H9 (cell line): Measurements from ENCODE around the gene TRIM38. TPM values are rescaled to one million over a fixed set of nuclear protein-coding genes. Genes with fewer than 3 reads are reported as not detected.

ENCODE experiments used
- DNase-seq: peaks from one replicate; pipeline ENCODE4 v3.0.0-alpha.2; 2017
- H2AFZ ChIP-seq: one replicate; pipeline ENCODE4 v1.6.1; 2013; ENCODE audit warnings: mild to moderate bottlenecking, low read length, control low read depth, moderate library complexity
- H2AK5ac ChIP-seq: 2 replicates; pipeline ENCODE4 v1.6.1; 2013; ENCODE audit warnings: low read length, control low read depth, mixed read lengths; ENCODE audit not compliant: insufficient read length
- H2BK120ac ChIP-seq: one replicate; pipeline ENCODE4 v1.6.1; 2013; ENCODE audit warnings: low read depth, mild to moderate bottlenecking, low read length, control low read depth, inconsistent platforms; ENCODE audit not compliant: poor library complexity, severe bottlenecking
- H2BK12ac ChIP-seq: 2 replicates; pipeline ENCODE4 v1.6.1; 2013; ENCODE audit warnings: low read length, control low read depth, mixed read lengths, low read depth; ENCODE audit not compliant: insufficient read length
- H2BK15ac ChIP-seq: 2 replicates; pipeline ENCODE4 v1.6.1; 2013; ENCODE audit warnings: low read depth, low read length, control low read depth
- H2BK20ac ChIP-seq: one replicate; pipeline ENCODE4 v1.6.1; 2013; ENCODE audit warnings: low read depth, mild to moderate bottlenecking, low read length, control low read depth, inconsistent platforms; ENCODE audit not compliant: poor library complexity, severe bottlenecking
- H2BK5ac ChIP-seq: 2 replicates; pipeline ENCODE4 v1.6.1; 2013; ENCODE audit warnings: low read length, control low read depth, mixed read lengths; ENCODE audit not compliant: insufficient read length
- H3K14ac ChIP-seq: 2 replicates; pipeline ENCODE4 v1.6.1; 2013; ENCODE audit warnings: low read length, control low read depth; ENCODE audit not compliant: insufficient read depth
- H3K18ac ChIP-seq: 2 replicates; pipeline ENCODE4 v1.6.1; 2013; ENCODE audit warnings: low read depth, mild to moderate bottlenecking, mixed read lengths, low read length, control low read depth; ENCODE audit not compliant: insufficient read length
- H3K23ac ChIP-seq: 2 replicates; pipeline ENCODE4 v1.6.1; 2013; ENCODE audit warnings: low read length, control low read depth, mixed read lengths, low read depth; ENCODE audit not compliant: insufficient read length
- H3K23me2 ChIP-seq: 2 replicates; pipeline ENCODE4 v1.6.1; 2013; ENCODE audit warnings: low read depth, mild to moderate bottlenecking, mixed read lengths, low read length, control low read depth; ENCODE audit not compliant: insufficient read length, poor library complexity, severe bottlenecking
- H3K27ac ChIP-seq: 2 replicates; pipeline ENCODE4 v1.5.1; 2013; ENCODE audit warnings: low read length, control low read depth, mixed read lengths, low read depth; ENCODE audit not compliant: insufficient read length
- H3K27me3 ChIP-seq: 2 replicates; pipeline ENCODE4 v1.6.1; 2013; ENCODE audit warnings: low read length, control low read depth, inconsistent platforms; ENCODE audit not compliant: insufficient read depth
- H3K4ac ChIP-seq: 2 replicates; pipeline ENCODE4 v1.6.1; 2013; ENCODE audit warnings: low read depth, mild to moderate bottlenecking, control low read depth, inconsistent platforms, low read length, moderate library complexity
- H3K4me1 ChIP-seq: 2 replicates; pipeline ENCODE4 v1.6.1; 2013; ENCODE audit warnings: low read length, control low read depth, inconsistent platforms; ENCODE audit not compliant: insufficient read depth
- H3K4me2 ChIP-seq: 2 replicates; pipeline ENCODE4 v1.6.1; 2013; ENCODE audit warnings: low read length, control low read depth, mixed read lengths; ENCODE audit not compliant: insufficient read length, insufficient read depth
- H3K56ac ChIP-seq: 2 replicates; pipeline ENCODE4 v1.6.1; 2013; ENCODE audit warnings: low read depth, mild to moderate bottlenecking, mixed read lengths, low read length, control low read depth; ENCODE audit not compliant: insufficient read length
- H3K79me1 ChIP-seq: 2 replicates; pipeline ENCODE4 v1.6.1; 2013; ENCODE audit warnings: low read depth, mild to moderate bottlenecking, moderate library complexity, low read length, control low read depth, inconsistent platforms; ENCODE audit not compliant: insufficient read depth, poor library complexity, severe bottlenecking
- H3K79me2 ChIP-seq: 2 replicates; pipeline ENCODE4 v1.6.1; 2013; ENCODE audit warnings: low read length, control low read depth, inconsistent platforms; ENCODE audit not compliant: insufficient read depth
- H3K9ac ChIP-seq: 2 replicates; pipeline ENCODE4 v1.6.1; 2013; ENCODE audit warnings: low read length, control low read depth, mixed read lengths; ENCODE audit not compliant: insufficient read length; ENCODE audit errors: extremely low read depth
- H3K9me3 ChIP-seq: one replicate; pipeline ENCODE4 v1.6.1; 2013; ENCODE audit warnings: low read depth, low read length, inconsistent platforms; ENCODE audit not compliant: control insufficient read depth
- H3T11ph ChIP-seq: one replicate; pipeline ENCODE4 v1.6.1; 2013; ENCODE audit warnings: mild to moderate bottlenecking, low read length, control low read depth, inconsistent platforms
- H4K20me1 ChIP-seq: one replicate; pipeline ENCODE4 v1.6.1; 2013; ENCODE audit not compliant: control insufficient read depth, insufficient read length, insufficient read depth
- H4K5ac ChIP-seq: 2 replicates; pipeline ENCODE4 v1.6.1; 2013; ENCODE audit warnings: low read depth, mild to moderate bottlenecking, mixed read lengths, low read length, control low read depth; ENCODE audit not compliant: insufficient read length
- H4K8ac ChIP-seq: replicated peaks from 2 replicates; pipeline ENCODE4 v1.6.1; 2013; ENCODE audit warnings: low read length, control low read depth, mixed read lengths, low read depth; ENCODE audit not compliant: insufficient read length
- H4K91ac ChIP-seq: 2 replicates; pipeline ENCODE4 v1.6.1; 2013; ENCODE audit warnings: low read depth, mild to moderate bottlenecking, moderate library complexity, mixed read lengths, low read length, control low read depth; ENCODE audit not compliant: insufficient read length
- H3K27ac Mint-ChIP-seq, 3 experiments: 2 replicates in 2 of 3; 3 replicates in 1 of 3; pipeline ENCODE4 v1.8.0; 2020 to 2021; ENCODE audit warnings: mixed read lengths in 3 of 3, mild to moderate bottlenecking in 1 of 3, moderate library complexity in 1 of 3
- H3K27me3 Mint-ChIP-seq: 2 replicates; pipeline ENCODE4 v1.8.0; 2021; ENCODE audit warnings: low read depth, mild to moderate bottlenecking, moderate library complexity, mixed read lengths
- H3K36me3 Mint-ChIP-seq, 3 experiments: 2 replicates in 2 of 3; 3 replicates in 1 of 3; pipeline ENCODE4 v1.8.0; 2020 to 2021; ENCODE audit warnings: low read depth in 3 of 3, mixed read lengths in 3 of 3; ENCODE audit not compliant: insufficient read depth in 1 of 3
- H3K4me1 Mint-ChIP-seq, 2 experiments: 2 replicates each; pipeline ENCODE4 v1.8.0; 2020; ENCODE audit warnings: mixed read lengths in 2 of 2
- H3K4me3 Mint-ChIP-seq, 2 experiments: 2 replicates in 1 of 2; 3 replicates in 1 of 2; pipeline ENCODE4 v1.8.0; 2020 to 2021; ENCODE audit warnings: mild to moderate bottlenecking in 2 of 2, mixed read lengths in 2 of 2, moderate library complexity in 1 of 2
- H3K9me3 Mint-ChIP-seq, 2 experiments: 2 replicates in 1 of 2; 3 replicates in 1 of 2; pipeline ENCODE4 v1.8.0; 2020; ENCODE audit warnings: mild to moderate bottlenecking in 2 of 2, mixed read lengths in 2 of 2, moderate library complexity in 1 of 2
- CTCF ChIP-seq: fragments of 200-600 bp; sonication (generic); conservative IDR thresholded peaks from 3 replicates; pipeline ENCODE4 v1.8.0; 2021; ENCODE audit warnings: antibody characterized with exemption, mild to moderate bottlenecking
- WGBS: extraction: QIAGEN DNeasy Blood & Tissue Kit; methylation state at CpG from one replicate; pipeline ENCODE4 v1.1.7; 2013; ENCODE audit warnings: missing lambda C conversion rate, low lambda C conversion rate, mixed read lengths; ENCODE audit not compliant: insufficient read length; ENCODE audit errors: extremely low coverage; 5-methylcytosine and 5-hydroxymethylcytosine counted together
- total RNA-seq: library from RNA; stranded (reverse); gene quantifications from 2 replicates; pipeline ENCODE4 v1.2.1, GENCODE V29; 2021

The TRIM38 gene
- total RNA-seq, 1 experiment from 2014 or later: 0.61 TPM

- no peaks in the 10 kb centered on the region for H3K79me1 ChIP-seq
- WGBS: no CpG with 5 or more reads among the region's 2 CpGs
- no peak overlapping the region for H2BK12ac ChIP-seq
- no peaks in the 10 kb centered on the region; the same call in 1 of the 2 replicates for H3K27me3 Mint-ChIP-seq
- no peak overlapping the region for H3K14ac ChIP-seq
- no peak overlapping the region for H2BK20ac ChIP-seq
- H3K4ac ChIP-seq: no peak overlapping the region
- H2AK5ac ChIP-seq: no peak overlapping the region
- no peak overlapping the region for H3T11ph ChIP-seq
- no peak overlapping the region for H3K18ac ChIP-seq
- no peak overlapping the region for H3K4me2 ChIP-seq
- H3K27ac ChIP-seq: no peak overlapping the region
- H2BK5ac ChIP-seq: no peak overlapping the region
- no peaks in the 10 kb centered on the region for H3K27me3 ChIP-seq
- H3K9me3 ChIP-seq: no peaks in the 10 kb centered on the region
- no peak overlapping the region for H2AFZ ChIP-seq
- no peak overlapping the region for H4K91ac ChIP-seq
- H4K20me1 ChIP-seq: no peaks in the 10 kb centered on the region
- H3K9ac ChIP-seq: no peak overlapping the region
- no peak overlapping the region for H4K5ac ChIP-seq
- H2BK120ac ChIP-seq: no peak overlapping the region
- no peak overlapping the region for H2BK15ac ChIP-seq
- peaks cover 3% of the 10 kb centered on the region; the same call in 1 of the 2 replicates for H3K4me1 ChIP-seq
- no peaks in the 10 kb centered on the region for H3K23me2 ChIP-seq
- H3K36me3 Mint-ChIP-seq: no peaks in the 10 kb centered on the region
- 0 out of 4 replicates have a peak, but pooled peaks cover 0 to 2% of the 10 kb centered on the region in 2 experiments for H3K4me1 Mint-ChIP-seq
- H3K79me2 ChIP-seq: no peaks in the 10 kb centered on the region
- no peak for TF ChIP-seq CTCF
- no peak overlapping the region for H3K4me3 Mint-ChIP-seq
- no peak overlapping the region for H3K56ac ChIP-seq
- no peaks in the 10 kb centered on the region for H3K9me3 Mint-ChIP-seq
- DNase-seq: no peak
- no peak overlapping the region for H3K27ac Mint-ChIP-seq
- no peak overlapping the region for H3K23ac ChIP-seq
- H4K8ac ChIP-seq: no peak overlapping the region
Observed at GRCh38 chr6:25927756-25928216, 34.8 kb upstream of the TRIM38 start.
